NCI-H1436 (cell line): ENCODE results near the gene FAM169A.
"Not testable (repeated sequence)": the region's sequence is repeated elsewhere in the genome, so short reads cannot be mapped to it uniquely, and the experiment has no call there.

Experiments
- DNase-seq: peaks from one replicate; lab custom pipeline; 2025; lab: John Stamatoyannopoulos, UW

Gene FAM169A

GRCh38 chr5:74801197-74801596 lies 65.0 kb downstream of the FAM169A start:
- DNase-seq: no peak

- no peak for DNase-seq
These were observed 66.9 kb downstream of the FAM169A start for GRCh38 chr5:74798977-74799911.

GRCh38 chr5:74791669-74792068 lies 74.5 kb downstream of the FAM169A start:
- DNase-seq: not testable (repeated sequence)

- DNase-seq: no peak
These were observed 78.8 kb downstream of the FAM169A start for GRCh38 chr5:74787424-74787823.

GRCh38 chr5:74786851-74787250 lies 79.3 kb downstream of the FAM169A start:
- DNase-seq: no peak

GRCh38 chr5:74778609-74779008 lies 87.6 kb downstream of the FAM169A start:
- DNase-seq: no peak

GRCh38 chr5:74772359-74772758 lies 93.8 kb downstream of the FAM169A start:
- no peak for DNase-seq

GRCh38 chr5:74767579-74767913 lies 98.6 kb downstream of the FAM169A start:
- no peak for DNase-seq

GRCh38 chr5:74766849-74767578 lies 99.2 kb downstream of the FAM169A start, which contains the start of the genes GFM2 and NSA2:
GFM2 (minus strand) TSS chr5:74767117; CDS start chr5:74763742, 3,375 bp downstream.
NSA2 (plus strand) TSS chr5:74767249; CDS start chr5:74767361, 112 bp downstream.
- DNase-seq: peak; percentile 87

GRCh38 chr5:74766418-74766848 lies 99.8 kb downstream of the FAM169A start:
- no peak for DNase-seq

- no peak for DNase-seq
These were observed 100.3 kb downstream of the FAM169A start for GRCh38 chr5:74765929-74766328.

- DNase-seq: peak; percentile 70
These were observed 101.0 kb downstream of the FAM169A start for GRCh38 chr5:74765201-74765600.

- DNase-seq: no peak
These were observed 102.7 kb downstream of the FAM169A start for GRCh38 chr5:74763504-74763903.

GRCh38 chr5:74762599-74762998 lies 103.6 kb downstream of the FAM169A start:
- DNase-seq: no peak

GRCh38 chr5:74761241-74761640 lies 104.9 kb downstream of the FAM169A start:
- no peak for DNase-seq

GRCh38 chr5:74748742-74749141 lies 117.4 kb downstream of the FAM169A start:
- not testable (repeated sequence) for DNase-seq

GRCh38 chr5:74738406-74738805 lies 127.8 kb downstream of the FAM169A start:
- no peak for DNase-seq

- no peak for DNase-seq
These were observed 129.4 kb downstream of the FAM169A start for GRCh38 chr5:74736759-74737158.
